ENCODE measurements around the gene DYDC1.

GRCh38 chr10:80373502-80373901 lies 16.9 kb upstream of the DYDC1 start:
- TF ChIP-seq CTCF (IDR thresholded peaks at IDR 0.05; ENCODE audit: insufficient read depth, low read length), result no peak
- TF ChIP-seq POLR2AphosphoS5 (IDR thresholded peaks at IDR 0.05; ENCODE audit: low read depth), result no peak
- TF ChIP-seq, protein P1, sequence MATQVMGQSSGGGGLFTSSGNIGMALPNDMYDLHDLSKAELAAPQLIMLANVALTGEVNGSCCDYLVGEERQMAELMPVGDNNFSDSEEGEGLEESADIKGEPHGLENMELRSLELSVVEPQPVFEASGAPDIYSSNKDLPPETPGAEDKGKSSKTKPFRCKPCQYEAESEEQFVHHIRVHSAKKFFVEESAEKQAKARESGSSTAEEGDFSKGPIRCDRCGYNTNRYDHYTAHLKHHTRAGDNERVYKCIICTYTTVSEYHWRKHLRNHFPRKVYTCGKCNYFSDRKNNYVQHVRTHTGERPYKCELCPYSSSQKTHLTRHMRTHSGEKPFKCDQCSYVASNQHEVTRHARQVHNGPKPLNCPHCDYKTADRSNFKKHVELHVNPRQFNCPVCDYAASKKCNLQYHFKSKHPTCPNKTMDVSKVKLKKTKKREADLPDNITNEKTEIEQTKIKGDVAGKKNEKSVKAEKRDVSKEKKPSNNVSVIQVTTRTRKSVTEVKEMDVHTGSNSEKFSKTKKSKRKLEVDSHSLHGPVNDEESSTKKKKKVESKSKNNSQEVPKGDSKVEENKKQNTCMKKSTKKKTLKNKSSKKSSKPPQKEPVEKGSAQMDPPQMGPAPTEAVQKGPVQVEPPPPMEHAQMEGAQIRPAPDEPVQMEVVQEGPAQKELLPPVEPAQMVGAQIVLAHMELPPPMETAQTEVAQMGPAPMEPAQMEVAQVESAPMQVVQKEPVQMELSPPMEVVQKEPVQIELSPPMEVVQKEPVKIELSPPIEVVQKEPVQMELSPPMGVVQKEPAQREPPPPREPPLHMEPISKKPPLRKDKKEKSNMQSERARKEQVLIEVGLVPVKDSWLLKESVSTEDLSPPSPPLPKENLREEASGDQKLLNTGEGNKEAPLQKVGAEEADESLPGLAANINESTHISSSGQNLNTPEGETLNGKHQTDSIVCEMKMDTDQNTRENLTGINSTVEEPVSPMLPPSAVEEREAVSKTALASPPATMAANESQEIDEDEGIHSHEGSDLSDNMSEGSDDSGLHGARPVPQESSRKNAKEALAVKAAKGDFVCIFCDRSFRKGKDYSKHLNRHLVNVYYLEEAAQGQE (IDR thresholded peaks at IDR 0.05; ENCODE audit: insufficient replicate concordance, low read depth), result no peak
